ENCODE results near the gene HK1. TPM values are rescaled to one million over a fixed set of nuclear protein-coding genes. Genes with fewer than 3 reads are reported as not detected.
A peak's percentile ranks its signal among the peaks of the same experiment; 100 is the strongest.

The HK1 gene
- total and polyA plus RNA-seq, 2 donors (not counting 1 experiment from before 2014, with no cell fraction given), result 60.6 to 172 TPM

DNA sequence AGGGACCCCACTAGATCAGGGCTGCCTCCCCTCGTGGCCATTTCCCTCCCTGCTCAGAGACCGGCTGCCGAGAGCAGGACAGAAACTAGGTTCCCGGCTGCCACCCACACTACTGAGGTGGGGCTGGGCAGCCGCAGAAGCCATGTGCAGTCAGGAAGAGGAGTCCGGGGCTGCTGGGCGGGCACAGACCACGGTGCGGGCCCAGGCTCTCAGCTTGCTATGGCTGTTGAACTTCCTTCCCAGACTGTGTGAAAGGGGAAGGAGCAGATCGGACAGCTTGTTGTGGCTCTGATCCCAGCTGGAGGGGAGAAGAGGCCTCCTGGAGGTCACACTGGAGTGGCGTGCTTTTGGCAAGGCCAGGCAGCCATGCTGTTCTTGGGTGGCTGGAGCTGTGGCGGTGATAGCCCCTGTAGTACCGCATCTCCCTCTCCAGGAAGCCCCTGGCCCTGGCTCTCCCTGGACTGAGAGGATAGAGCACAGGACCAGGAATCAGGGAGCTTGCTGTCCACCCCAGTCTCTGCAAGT lies 56.8 kb downstream of the HK1 start:
- Histone ChIP-seq H3K9me3 (ENCODE audit: control insufficient read depth, insufficient read depth, low read depth, low read length) (no peaks in the 10 kb centered on the region), H3K27me3 (ENCODE audit: control insufficient read depth, insufficient read depth, low read length) (no peaks in the 10 kb centered on the region), H3K79me2 (ENCODE audit: control insufficient read depth, insufficient read depth, low read length) (peaks cover 87% of the 10 kb centered on the region), H3K9ac (ENCODE audit: insufficient read depth, low read length) (no peak overlapping the region), H4K20me1 (ENCODE audit: control insufficient read depth, extremely low read depth, insufficient read depth, low read length) (no peaks in the 10 kb centered on the region), H3K4me3 (replicated peaks in 1 of 4; ENCODE audit: control extremely low read depth in 1 of 4, insufficient read depth in 1 of 4, low read depth in 3 of 4, low read length in 4 of 4) (no peak overlapping the region), H3K27ac (ENCODE audit: insufficient read depth, low read length) (no peak overlapping the region), H2AFZ (ENCODE audit: low read length) (no peak overlapping the region), H3K4me2 (ENCODE audit: extremely low read depth, insufficient read depth, low read length) (no peak overlapping the region), H3K4me1 (ENCODE audit: control insufficient read depth, extremely low read depth, insufficient read depth, low read length) (peaks cover 30% of the 10 kb centered on the region), H3K36me3 (ENCODE audit: control insufficient read depth, insufficient read depth, low read length) (peaks cover 5% of the 10 kb centered on the region)
- TF ChIP-seq, protein P1, sequence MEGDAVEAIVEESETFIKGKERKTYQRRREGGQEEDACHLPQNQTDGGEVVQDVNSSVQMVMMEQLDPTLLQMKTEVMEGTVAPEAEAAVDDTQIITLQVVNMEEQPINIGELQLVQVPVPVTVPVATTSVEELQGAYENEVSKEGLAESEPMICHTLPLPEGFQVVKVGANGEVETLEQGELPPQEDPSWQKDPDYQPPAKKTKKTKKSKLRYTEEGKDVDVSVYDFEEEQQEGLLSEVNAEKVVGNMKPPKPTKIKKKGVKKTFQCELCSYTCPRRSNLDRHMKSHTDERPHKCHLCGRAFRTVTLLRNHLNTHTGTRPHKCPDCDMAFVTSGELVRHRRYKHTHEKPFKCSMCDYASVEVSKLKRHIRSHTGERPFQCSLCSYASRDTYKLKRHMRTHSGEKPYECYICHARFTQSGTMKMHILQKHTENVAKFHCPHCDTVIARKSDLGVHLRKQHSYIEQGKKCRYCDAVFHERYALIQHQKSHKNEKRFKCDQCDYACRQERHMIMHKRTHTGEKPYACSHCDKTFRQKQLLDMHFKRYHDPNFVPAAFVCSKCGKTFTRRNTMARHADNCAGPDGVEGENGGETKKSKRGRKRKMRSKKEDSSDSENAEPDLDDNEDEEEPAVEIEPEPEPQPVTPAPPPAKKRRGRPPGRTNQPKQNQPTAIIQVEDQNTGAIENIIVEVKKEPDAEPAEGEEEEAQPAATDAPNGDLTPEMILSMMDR (conservative IDR thresholded peaks at IDR 0.05 in 1 of 2, IDR thresholded peaks at IDR 0.05 in 1 of 2; ENCODE audit: low read depth in 1 of 2, low read length in 2 of 2), result no peak
- TF ChIP-seq EZH2 (IDR thresholded peaks at IDR 0.05; ENCODE audit: low read length, missing control alignments), result no peak
- peak in 1 of 2 donors; percentile 80 for DNase-seq (ENCODE audit: low read depth in 2 of 2)

DNA sequence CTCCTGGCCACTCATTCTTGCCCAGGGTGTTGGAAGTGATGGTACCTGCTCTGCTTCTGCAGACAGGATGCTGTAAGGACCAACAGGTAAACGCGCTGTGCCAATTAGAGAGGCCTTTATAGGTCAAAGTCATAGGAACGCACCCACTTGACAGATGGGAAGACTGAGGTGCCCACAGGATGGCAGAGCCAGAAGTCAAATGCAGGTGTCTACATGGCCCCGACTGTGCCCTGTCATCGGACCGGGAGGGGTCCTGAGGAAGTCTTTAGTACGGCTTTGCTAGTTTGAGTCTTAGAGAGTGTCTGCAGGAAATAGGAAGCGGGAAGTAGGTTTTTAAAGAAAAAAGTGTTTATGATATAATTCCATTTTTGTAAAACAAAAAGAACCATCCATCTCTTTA lies 57.3 kb downstream of the HK1 start:
- Histone ChIP-seq H3K4me2 (ENCODE audit: extremely low read depth, insufficient read depth, low read length) (no peak overlapping the region), H3K79me2 (ENCODE audit: control insufficient read depth, insufficient read depth, low read length) (peaks cover 86% of the 10 kb centered on the region), H4K20me1 (ENCODE audit: control insufficient read depth, extremely low read depth, insufficient read depth, low read length) (no peaks in the 10 kb centered on the region), H3K27ac (ENCODE audit: insufficient read depth, low read length) (no peak overlapping the region), H3K4me3 (replicated peaks in 1 of 4; ENCODE audit: control extremely low read depth in 1 of 4, insufficient read depth in 1 of 4, low read depth in 3 of 4, low read length in 4 of 4) (no peak overlapping the region), H3K9ac (ENCODE audit: insufficient read depth, low read length) (no peak overlapping the region), H3K9me3 (ENCODE audit: control insufficient read depth, insufficient read depth, low read depth, low read length) (no peaks in the 10 kb centered on the region), H3K36me3 (ENCODE audit: control insufficient read depth, insufficient read depth, low read length) (peaks cover 5% of the 10 kb centered on the region), H3K27me3 (ENCODE audit: control insufficient read depth, insufficient read depth, low read length) (no peaks in the 10 kb centered on the region), H2AFZ (ENCODE audit: low read length) (no peak overlapping the region), H3K4me1 (ENCODE audit: control insufficient read depth, extremely low read depth, insufficient read depth, low read length) (peaks cover 30% of the 10 kb centered on the region)
- no peak for DNase-seq (ENCODE audit: low read depth in 2 of 2)
- TF ChIP-seq, protein P1 (conservative IDR thresholded peaks at IDR 0.05 in 1 of 2, IDR thresholded peaks at IDR 0.05 in 1 of 2; ENCODE audit: low read depth in 1 of 2, low read length in 2 of 2), result no peak
- TF ChIP-seq EZH2 (IDR thresholded peaks at IDR 0.05; ENCODE audit: low read length, missing control alignments), result no peak

GRCh38 chr10:69336952-69337295 lies 58.6 kb downstream of the HK1 start:
- Histone ChIP-seq H4K20me1 (ENCODE audit: control insufficient read depth, extremely low read depth, insufficient read depth, low read length) (no peaks in the 10 kb centered on the region), H3K36me3 (ENCODE audit: control insufficient read depth, insufficient read depth, low read length) (peaks cover 5% of the 10 kb centered on the region), H3K4me2 (ENCODE audit: extremely low read depth, insufficient read depth, low read length) (no peak overlapping the region), H3K27me3 (ENCODE audit: control insufficient read depth, insufficient read depth, low read length) (no peaks in the 10 kb centered on the region), H3K9me3 (ENCODE audit: control insufficient read depth, insufficient read depth, low read depth, low read length) (no peaks in the 10 kb centered on the region), H3K9ac (ENCODE audit: insufficient read depth, low read length) (no peak overlapping the region), H3K79me2 (ENCODE audit: control insufficient read depth, insufficient read depth, low read length) (peaks cover 85% of the 10 kb centered on the region), H3K27ac (ENCODE audit: insufficient read depth, low read length) (no peak overlapping the region), H3K4me1 (ENCODE audit: control insufficient read depth, extremely low read depth, insufficient read depth, low read length) (peaks cover 30% of the 10 kb centered on the region), H3K4me3 (replicated peaks in 1 of 4; ENCODE audit: control extremely low read depth in 1 of 4, insufficient read depth in 1 of 4, low read depth in 3 of 4, low read length in 4 of 4) (no peak overlapping the region), H2AFZ (ENCODE audit: low read length) (no peak overlapping the region)
- no peak for DNase-seq (ENCODE audit: low read depth in 2 of 2)
- TF ChIP-seq, protein P1 (conservative IDR thresholded peaks at IDR 0.05 in 1 of 2, IDR thresholded peaks at IDR 0.05 in 1 of 2; ENCODE audit: low read depth in 1 of 2, low read length in 2 of 2), result no peak
- no peak for TF ChIP-seq EZH2 (IDR thresholded peaks at IDR 0.05; ENCODE audit: low read length, missing control alignments)
